Activated CD4-positive, alpha-beta T cell treated with anti-CD3 and anti-CD28 coated beads, Interleukin-10, Interleukin-2, amounts not matched to agents 100 ng/mL and 50 ng/mL, durations not matched to agents 16 hours and 8 hours (primary cell): Measurements from ENCODE around the gene CCKAR.
"Not testable (repeated sequence)": the region's sequence is repeated elsewhere in the genome, so short reads cannot be mapped to it uniquely, and the experiment has no call there.

Experiments
- DNase-seq: peaks from one replicate; pipeline ENCODE4 v3.0.0-alpha.2; 2020

Gene CCKAR, protein sequence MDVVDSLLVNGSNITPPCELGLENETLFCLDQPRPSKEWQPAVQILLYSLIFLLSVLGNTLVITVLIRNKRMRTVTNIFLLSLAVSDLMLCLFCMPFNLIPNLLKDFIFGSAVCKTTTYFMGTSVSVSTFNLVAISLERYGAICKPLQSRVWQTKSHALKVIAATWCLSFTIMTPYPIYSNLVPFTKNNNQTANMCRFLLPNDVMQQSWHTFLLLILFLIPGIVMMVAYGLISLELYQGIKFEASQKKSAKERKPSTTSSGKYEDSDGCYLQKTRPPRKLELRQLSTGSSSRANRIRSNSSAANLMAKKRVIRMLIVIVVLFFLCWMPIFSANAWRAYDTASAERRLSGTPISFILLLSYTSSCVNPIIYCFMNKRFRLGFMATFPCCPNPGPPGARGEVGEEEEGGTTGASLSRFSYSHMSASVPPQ

DNA sequence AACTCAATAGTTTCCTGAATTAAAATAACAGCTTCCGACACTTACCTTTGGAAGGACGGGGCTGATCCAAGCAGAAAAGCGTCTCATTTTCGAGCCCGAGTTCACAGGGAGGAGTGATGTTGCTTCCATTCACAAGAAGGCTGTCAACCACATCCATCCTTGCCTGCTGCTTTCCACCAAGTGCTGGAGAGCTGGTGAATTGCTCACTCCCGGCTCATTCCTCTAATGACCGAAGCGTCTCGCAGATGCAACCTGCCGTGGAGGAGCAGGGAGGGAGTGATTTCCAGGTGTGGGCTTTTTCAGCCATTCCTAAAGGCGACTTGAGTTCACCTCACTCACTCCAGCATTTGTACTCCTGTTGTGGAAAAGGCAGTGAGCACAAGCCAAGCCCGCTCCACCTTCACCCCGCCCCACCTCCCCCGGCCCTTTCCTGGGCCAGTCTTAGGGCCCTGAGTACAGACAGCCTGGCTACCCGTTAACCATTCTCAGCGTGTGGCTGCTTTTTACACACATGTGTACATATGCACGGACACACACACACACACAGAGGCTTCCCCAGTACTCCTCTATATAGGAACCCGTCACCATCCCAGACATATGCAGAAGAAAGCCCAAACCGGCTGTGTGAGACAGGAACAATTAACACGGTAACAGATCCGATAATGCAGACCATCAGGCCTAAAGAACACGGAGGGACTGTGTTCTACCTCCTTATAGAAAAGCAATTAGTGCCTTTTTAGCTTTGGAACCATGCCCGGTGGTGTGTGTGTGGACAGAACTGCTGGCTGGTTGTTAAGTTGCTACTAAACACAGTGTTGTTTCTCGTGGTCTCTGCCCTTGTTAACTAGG lies at the start of gene CCKAR:
CCKAR (minus strand) TSS at position 374 of the 849 bp plus-strand sequence; CDS start at position 157, 217 bp downstream.
- no peak for DNase-seq

DNA sequence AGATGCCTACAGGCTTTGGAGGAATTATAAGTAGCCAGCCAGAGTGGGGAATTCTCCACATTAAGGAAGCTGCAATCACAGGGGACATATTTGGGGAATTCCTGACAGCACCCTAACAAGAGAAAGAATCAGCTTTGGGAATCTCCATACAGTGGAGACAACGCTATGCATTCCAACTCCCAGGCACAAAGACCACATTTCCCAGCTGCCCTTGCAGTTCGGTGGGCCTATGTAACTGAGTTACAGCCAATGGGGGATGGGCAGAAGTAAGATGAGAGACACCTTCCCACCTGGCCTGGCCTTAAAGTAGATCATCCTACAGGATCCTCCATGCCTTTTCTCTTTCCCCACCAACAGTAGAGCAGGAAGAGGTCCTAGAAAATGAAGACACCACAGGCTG lies 43.4 kb upstream of the CCKAR start:
- DNase-seq: no peak

DNA sequence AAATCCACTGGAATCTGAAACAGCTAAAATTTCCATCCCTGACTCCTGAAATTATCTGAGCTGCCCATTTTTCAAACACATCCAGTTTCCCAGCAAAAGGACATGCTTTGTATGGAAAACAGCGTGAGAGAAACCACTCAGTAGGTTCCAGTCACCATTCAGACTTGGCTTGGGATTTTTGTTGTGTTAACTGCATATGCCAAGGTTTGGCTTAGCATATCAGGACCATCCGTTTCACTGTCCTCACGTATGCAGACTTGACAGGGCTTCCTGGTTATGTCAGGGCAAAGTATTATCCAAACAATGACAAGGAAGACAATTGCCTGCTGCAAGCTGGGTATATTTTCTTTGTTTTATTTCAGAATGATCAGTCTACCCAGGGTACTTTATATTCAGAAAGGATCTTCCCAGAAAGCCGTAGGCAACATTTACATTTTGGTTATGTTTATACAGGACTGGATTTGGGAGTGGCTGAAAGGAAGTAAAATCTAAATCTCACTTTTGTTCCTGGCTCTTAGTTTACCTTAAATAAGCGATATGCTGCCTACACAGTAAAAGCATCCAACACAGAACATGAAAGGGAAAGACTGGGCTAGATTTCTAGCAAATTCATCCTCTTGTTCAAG lies 41.3 kb upstream of the CCKAR start:
- DNase-seq: no peak

DNA sequence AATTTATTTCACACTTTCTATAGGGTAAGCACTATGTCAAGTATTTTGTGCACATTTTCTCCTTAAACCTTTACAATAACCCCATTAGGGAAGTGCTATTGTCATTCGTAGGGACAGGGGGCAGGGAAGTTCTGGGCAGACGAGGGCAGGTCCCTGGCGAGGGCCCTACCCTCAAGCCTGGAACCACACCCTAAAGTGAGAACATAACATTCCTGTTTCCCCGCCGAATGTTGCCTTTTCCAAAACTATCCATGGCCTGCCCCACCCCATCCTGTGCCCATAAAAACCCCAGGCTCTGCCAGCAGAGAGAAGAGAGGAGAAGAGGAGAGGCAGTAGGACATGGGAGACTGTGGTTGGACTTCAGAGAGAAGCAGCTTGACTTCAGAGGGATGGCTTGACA lies 39.8 kb upstream of the CCKAR start:
- DNase-seq: no peak

DNA sequence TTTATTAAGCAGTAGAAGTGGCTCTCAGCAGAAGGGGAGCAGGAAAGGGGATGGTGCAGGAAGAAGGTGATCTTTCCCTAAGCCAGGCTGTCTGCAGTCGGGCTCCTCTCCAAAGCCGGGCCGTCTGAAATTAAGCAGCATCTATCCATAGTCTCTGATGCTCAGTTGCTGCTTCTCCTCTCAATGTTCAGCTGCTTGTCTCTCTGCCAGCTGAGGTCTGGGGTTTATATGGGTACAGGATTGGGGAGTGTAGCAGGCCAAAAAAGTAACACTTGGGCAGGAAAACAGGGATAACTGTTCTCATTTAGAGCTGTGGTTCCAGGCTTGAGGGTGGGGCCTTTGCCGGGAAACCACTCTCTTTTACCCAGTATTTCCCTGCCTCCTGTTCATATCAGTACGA lies 39.2 kb upstream of the CCKAR start:
- no peak for DNase-seq

DNA sequence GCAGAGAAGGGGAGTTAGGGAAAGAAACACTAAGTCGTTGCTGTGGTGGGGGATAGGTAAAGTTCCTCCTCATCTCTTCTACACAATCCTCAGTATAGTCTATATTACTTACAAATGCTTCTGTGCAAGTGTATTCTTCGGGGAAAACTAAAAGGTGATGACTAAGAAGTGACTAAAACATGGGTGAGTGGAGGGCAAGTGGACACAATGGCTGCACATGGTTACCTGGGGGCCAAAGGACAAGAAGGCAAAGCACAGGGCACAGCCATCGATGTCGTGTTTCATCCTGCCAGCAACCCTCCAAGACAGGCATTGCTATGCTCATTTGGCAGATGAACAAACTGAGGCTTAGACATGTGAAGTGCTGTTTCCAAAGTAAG lies 35.5 kb upstream of the CCKAR start:
- DNase-seq: no peak

DNA sequence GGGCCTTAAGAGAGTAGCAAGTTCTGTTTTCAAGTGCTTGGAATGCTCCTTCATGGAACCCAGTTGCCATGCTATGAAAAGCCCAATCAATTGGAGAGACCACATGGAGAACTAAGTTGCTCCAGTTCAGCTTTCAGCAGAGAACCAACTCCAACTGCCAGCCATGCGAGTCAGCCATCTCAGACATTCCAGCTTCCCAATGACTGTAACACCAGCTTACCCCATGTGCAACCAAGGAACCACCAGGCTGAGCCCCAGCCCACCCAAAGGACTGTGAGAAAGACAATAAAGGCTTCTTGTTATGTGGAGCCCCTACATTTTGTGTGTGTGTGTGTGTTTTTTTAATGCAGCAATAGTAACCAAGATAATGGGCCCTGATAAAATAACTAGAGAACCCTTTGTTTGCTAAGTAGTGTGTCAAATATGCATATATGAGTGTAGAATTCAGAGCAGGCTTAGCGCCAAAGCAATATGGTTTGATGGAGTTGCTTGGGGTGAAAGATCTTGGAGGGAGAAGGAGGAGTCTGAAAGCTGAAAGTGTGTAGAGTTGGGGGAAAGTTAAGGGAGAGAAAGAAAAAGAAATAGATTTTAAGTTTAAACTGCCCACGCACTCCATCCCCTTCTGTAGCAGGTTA lies 35.0 kb upstream of the CCKAR start:
- DNase-seq: no peak

DNA sequence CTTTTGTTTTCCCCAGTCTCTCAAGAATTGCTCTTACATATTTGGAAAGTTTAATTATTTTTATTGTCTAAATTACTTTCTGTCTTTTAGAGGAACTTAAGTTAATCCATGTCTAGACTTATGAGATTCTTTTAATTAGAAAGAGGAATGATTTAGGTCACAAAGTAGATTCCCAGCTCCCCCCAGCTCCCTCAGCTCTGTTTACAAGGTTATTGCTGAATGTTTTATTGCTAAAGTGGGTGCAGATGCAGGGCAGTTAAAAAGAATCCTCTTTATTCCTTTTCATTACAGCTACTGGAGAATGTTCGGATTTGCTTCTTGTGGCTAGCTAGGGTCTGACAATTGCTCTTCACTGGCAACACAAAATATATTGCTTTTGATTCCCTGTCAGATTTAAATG lies 33.7 kb upstream of the CCKAR start:
- DNase-seq: no peak

DNA sequence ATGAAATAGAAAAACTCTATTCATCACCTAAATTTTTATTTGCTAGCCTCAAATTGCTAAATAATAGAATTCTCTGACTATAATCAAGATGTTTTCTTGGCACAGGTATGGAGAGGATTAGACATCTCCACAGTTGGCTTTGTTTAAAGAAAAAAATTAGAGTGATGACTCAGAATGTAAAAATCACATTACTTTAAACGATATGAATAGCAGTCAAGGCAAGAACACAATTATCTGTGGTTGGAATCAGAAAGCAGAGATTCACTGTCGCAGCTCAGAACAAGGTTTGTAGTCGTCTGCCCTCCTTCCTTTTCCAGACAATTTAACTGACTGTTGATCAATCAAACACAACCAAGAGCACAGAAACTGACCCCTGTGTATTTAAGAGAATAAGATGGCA lies 32.2 kb upstream of the CCKAR start:
- DNase-seq: no peak

DNA sequence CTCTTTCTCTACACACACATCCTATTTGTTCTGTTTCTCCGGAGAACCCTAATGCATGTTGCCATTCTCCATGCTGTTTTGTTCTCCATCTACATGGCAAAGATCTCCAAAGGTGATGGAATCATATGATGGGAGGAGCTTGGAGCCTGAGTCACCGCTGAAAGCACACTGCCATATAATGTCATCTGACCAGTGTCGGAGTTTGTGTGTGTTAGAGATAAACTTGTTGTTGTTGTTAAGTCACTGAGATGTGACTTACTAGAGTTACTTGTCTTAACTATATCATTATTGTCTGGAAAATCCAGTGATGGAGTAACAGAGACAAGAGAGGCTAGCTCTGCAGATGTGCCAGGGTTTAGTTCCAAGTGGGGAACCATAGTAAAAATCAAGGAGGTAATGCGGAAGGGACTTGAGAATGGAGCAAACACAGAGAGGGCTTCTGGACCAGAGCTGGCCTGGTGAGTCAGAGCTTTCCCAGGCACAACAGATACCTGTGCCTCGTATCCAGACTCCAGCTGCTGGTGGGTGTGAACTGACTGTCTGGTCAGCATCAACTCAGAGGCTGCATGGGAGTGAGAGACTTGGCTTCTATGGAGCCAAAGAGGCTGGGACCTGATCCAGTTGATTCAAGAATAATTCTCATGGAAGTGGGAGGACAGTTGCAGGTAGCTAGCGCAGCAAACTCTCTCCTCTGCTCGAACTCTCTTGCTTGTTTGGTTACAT lies 30.6 kb upstream of the CCKAR start:
- no peak for DNase-seq

DNA sequence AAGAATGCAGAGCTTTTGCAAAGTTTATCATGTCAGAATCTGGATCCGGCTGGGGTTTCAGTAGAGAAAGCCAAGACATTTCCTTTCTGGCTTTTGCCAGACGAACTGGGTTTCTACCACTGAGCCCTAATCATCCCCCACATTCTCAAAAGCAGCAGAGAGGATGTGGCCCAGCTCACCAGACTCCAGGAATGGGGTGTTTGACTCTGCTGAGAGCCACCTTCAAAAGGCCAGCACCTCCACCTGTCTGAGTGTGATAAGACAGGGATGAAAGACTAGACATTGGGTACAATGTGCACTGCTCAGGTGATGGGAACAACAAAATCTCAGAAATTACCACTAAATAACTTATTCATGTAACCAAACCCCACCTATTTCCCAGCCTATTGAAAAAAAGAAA lies 25.7 kb upstream of the CCKAR start:
- no peak for DNase-seq

DNA sequence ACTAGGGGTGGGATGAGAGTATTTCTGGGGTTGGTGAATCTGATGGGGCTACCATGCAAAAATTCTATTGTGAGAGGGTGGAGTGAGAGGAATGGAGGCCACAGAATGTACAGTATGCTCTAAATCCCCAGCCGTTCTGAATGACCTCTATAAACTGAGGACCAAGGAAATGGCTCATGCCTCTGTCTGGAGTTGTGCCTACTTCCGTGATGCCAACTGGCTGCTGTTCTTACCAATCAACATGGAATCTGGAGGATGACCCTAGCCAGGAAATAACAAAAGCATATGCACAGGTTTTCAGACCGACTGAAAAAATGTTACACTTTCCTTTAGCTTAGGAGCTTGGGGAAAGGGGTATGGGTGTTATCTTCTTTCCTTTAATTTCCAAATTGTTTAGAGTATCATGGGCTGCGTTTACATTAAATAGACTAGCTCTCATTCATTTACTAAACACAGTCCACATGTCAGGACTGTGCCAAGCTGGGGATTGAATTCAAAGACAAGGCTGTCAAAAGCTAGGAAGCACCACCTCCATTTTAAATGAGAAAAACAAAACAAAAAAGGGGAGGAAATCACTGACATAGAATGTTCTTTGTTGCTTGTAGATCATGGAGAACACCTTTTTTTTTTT lies 20.2 kb upstream of the CCKAR start:
- no peak for DNase-seq

DNA sequence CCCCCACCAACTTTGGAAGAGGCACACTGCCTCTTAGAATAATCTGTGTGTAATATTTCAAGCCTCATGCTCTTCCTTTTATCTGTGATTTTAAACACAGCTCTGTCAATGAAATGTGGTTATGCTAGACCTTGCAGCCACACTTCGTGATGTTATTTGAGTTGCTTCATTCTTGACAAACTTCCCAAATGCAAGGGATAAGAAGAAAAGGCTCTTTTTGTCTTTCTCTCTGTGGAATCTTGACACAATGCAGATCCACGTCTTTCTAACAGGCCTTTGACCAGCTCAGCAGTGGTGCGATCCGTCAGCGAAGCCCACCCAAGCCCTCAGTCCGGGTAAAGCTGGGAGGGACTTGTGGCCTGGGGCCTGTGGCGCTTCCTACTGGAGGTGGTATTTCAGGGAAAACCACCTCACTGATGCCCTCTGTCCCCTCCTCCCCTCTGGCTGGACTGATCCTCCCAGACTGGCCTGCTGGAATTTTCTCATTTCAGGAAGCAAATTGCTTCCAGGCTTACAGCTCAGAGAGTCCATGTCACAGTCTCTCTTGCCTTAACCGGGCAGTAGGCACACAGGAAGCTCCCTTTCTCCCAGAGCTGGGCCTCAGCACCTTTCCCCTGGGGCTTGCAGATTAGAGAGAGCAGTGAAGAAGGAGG lies 19.5 kb upstream of the CCKAR start:
- DNase-seq: no peak

DNA sequence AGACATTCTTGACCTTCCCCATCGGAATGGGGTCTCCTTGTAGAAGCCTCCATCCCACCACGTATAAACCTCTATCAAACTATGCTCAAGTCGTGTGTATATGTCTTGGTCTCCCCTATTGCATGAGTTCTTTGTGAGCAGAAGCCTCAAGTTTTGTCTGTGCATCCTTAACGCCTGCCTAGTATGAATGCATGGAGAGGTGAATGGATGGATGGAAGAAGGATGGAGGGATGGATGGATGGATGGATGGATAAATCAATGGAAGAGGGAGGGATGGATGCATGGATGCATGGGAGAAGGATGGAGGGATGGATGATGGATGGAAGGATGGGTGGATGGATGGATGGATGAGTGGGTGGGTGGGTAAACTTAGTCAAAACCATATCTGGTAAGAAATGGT lies 17.0 kb upstream of the CCKAR start:
- DNase-seq: no peak

DNA sequence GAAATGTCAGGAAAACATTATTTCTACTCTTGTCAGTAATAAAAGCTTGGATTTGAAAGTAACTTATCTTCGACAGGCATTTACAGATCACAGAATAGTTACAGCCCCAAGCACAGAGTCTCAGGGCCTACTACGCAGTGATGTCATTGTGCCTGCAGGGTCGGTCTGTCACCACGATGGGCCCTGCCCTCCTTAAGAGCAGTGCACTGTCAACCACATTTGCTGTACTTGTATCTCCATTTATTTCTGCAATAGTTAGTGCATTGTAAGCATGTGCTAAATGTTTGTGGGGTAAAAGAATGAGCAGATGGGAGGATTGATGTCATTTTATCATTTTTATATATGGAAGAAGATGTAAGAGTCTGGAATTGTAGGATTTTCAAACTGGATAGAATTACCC lies 13.6 kb upstream of the CCKAR start:
- no peak for DNase-seq

DNA sequence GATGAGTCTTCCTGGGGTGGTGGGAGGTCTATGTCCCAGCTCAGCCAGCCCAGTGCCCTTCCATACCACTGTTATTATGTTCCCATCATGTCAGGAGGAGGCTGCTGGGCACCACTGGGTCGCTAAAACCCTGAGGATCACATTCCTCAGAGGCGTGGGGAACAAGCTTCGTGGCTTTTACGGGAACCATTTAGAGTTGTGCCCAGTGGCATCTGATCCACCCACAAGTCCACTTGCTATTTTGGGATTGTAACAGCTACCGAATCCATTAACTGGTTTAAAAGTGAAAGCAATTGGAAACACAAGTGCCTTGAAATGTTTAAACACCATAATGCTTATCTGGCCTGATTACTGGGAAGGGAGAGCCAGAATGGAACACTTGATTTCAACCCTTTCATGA lies 13.1 kb upstream of the CCKAR start:
- DNase-seq: no peak

DNA sequence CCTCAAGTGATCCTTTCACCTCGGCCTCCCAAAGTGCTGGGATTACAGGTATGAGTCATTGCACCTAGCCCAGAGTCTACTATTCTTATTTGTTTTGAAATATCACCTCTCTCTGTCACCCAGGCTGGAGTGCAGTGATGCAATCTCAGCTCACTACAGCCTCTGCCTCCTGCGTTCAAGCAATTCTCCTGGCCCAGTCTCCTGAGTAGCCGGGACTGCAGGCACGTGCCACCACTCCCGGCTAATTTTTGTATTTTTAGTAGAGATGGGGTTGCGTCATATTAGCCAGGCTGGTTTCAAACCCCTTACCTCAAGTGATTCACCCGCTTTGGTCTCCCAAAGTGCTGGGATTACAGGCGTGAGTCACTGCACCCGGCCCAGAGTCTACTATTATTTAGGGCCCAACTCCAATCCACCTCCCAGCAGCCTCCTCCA lies 10.3 kb upstream of the CCKAR start:
- DNase-seq: not testable (repeated sequence)

DNA sequence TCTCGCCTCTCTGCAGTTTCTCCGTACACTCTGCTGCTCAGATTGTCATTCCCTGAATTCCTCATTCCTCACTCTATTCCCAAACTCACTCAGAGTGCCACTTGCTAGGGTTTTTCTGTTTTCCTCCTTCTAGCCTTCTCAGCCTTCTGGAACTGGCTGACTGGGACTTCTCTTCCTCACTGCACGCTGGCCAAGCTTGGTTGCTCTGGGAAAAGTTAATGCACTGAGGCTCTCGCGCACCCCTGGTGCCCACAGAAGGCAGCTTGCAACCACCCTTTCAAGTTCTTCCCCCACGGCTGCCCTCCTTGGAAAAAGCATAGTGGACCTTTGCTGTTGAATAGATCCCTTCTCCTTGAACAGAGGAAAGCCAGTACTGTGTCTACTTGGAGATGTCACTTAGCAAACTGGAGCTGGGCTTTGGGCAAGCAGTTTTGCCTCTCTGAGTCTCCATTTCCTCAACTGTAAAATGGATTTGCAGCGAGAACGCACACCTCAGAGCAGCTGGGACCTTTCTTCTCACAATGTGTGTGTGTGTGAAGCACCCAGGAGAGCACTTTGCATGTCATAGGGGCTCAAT lies 6.0 kb upstream of the CCKAR start:
- no peak for DNase-seq

DNA sequence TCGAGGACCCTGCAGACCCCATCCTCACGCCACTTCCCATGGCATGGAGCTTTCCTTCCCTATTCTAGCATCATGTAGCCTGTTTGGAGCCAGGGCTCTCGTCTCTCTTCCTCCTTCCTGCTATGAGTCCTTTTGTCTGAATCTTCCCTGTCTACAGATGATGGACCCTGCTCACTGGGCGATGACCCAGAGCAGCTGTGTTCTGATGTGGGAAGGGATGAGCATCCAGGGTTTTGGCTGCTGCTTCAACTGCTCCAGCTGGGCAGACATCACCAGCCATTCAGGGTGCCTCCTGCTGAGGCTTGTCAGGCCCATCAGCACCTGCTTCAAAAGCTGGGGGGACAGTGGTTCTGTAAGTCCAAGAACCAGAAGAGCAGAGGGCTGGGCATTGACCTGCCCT lies 3.2 kb upstream of the CCKAR start:
- DNase-seq: no peak

DNA sequence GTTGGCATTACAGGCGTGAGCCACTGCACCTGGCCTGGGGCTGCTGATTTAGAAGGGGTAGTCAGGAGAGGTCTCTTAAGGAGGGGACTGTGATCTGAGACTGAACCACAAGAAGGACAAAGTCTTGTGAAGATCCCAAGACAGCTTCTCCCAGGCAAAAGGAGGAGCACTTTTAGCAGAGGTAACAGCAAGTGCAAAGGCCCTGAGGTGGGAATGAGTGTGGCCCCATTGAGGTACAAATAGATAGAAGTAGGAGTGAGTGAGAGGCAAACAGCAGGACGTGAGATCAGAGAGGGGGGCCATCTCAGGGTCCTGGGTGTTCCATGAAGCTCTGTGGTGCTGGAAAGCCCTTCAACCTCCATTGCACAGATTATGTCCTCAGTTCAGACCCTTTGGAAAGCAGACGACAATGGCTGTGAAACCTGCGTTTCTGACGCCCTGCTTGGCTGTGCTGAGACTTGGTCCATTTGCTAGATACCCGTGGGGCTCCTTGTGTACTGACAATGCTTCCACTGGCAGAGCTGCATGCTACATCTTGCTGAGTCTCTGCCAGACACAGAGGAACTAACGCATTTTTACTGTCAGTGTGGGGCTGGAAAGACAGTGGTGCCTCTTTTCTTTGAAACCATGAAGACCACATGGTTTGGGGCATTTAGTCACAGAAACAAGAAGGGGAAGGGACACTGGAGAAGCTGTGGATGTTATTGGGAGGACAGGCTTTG lies 1.3 kb upstream of the CCKAR start:
- DNase-seq: no peak

DNA sequence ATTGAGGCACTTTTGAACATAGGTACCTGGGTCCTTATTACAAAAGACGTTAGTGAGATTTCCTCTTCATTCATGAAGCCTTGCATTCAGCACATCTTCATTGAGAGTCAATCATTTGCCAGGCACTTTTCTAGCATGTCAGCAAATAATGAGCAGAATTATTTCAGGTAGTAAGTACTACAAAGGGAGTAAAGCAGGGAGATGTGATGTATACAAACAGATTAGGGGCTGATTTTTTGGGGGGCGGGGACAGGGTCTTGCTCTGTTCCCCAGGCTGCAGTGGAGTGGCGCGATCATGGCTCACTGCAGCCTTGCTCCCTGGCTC lies 638 bp upstream of the CCKAR start:
- DNase-seq: no peak
